Chondrocyte (in vitro differentiated cells): ENCODE data around the gene BTF3L4. TPM values are rescaled to one million over a fixed set of nuclear protein-coding genes. Genes with fewer than 3 reads are reported as not detected.
"Not testable (repeated sequence)": the region's sequence is repeated elsewhere in the genome, so short reads cannot be mapped to it uniquely, and the experiment has no call there.

Experiments used
- DNase-seq: peaks from one replicate; pipeline ENCODE4 v3.0.0; 2021; ENCODE audit warnings: mixed read lengths, low spot score
- H3K27ac Mint-ChIP-seq: one replicate; pipeline ENCODE4 v1.8.0; 2021; ENCODE audit warnings: mild to moderate bottlenecking, moderate library complexity, mixed read lengths; ENCODE audit not compliant: unreplicated experiment
- H3K27me3 Mint-ChIP-seq: 2 replicates; pipeline ENCODE4 v1.8.0; 2021; ENCODE audit warnings: low read depth, mixed read lengths
- H3K36me3 Mint-ChIP-seq: 2 replicates; pipeline ENCODE4 v1.8.0; 2021; ENCODE audit warnings: low read depth, mixed read lengths
- H3K4me1 Mint-ChIP-seq: 2 replicates; pipeline ENCODE4 v1.8.0; 2021; ENCODE audit warnings: low read depth, mild to moderate bottlenecking, mixed read lengths
- H3K4me3 Mint-ChIP-seq: one replicate; pipeline ENCODE4 v1.8.0; 2021; ENCODE audit warnings: mild to moderate bottlenecking, moderate library complexity, mixed read lengths; ENCODE audit not compliant: unreplicated experiment
- H3K9me3 Mint-ChIP-seq: 2 replicates; pipeline ENCODE4 v1.8.0; 2021; ENCODE audit warnings: low read depth, mixed read lengths
- CTCF ChIP-seq: fragments of 200-600 bp; sonication (generic); IDR thresholded peaks from 2 replicates; pipeline ENCODE4 v1.5.0; 2021; ENCODE audit warnings: antibody characterized with exemption, mild to moderate bottlenecking, moderate library complexity
- total RNA-seq: library from RNA; stranded (reverse); gene quantifications from 3 replicates; pipeline ENCODE4 v1.2.1, GENCODE V29; 2021

The BTF3L4 gene
- total RNA-seq, 1 donor from 2014 or later = 54.5 TPM

- Mint-ChIP-seq H3K36me3 (peaks cover 20% of the 10 kb centered on the region), H3K27ac (no peak overlapping the region), H3K4me1 (peaks cover 16% of the 10 kb centered on the region), H3K4me3 (no peak overlapping the region), H3K27me3 (no peaks in the 10 kb centered on the region), H3K9me3 (no peaks in the 10 kb centered on the region)
- no peak for TF ChIP-seq CTCF
- DNase-seq = no peak
Measured at GRCh38 chr1:52063192-52063591, 7.1 kb downstream of the BTF3L4 start.

GRCh38 chr1:52070704-52071103, 14.6 kb downstream of the BTF3L4 start:
- TF ChIP-seq CTCF = no peak
- H3K4me1 Mint-ChIP-seq = no peaks in the 10 kb centered on the region
- H3K27ac Mint-ChIP-seq = no peak overlapping the region
- H3K27me3 Mint-ChIP-seq = no peaks in the 10 kb centered on the region
- no peak overlapping the region for H3K4me3 Mint-ChIP-seq
- peaks cover 15% of the 10 kb centered on the region for H3K36me3 Mint-ChIP-seq
- H3K9me3 Mint-ChIP-seq = no peaks in the 10 kb centered on the region
- no peak for DNase-seq

- Mint-ChIP-seq H3K27ac (no peak overlapping the region), H3K4me1 (no peaks in the 10 kb centered on the region), H3K9me3 (no peaks in the 10 kb centered on the region), H3K36me3 (peaks cover 14% of the 10 kb centered on the region), H3K4me3 (no peak overlapping the region), H3K27me3 (no peaks in the 10 kb centered on the region)
- no peak for DNase-seq
- no peak for TF ChIP-seq CTCF
Measured at GRCh38 chr1:52072291-52072690, 16.2 kb downstream of the BTF3L4 start.

- not testable (repeated sequence) for DNase-seq, H3K9me3 Mint-ChIP-seq, H3K27me3 Mint-ChIP-seq, H3K4me3 Mint-ChIP-seq, H3K4me1 Mint-ChIP-seq
- Mint-ChIP-seq H3K36me3 (peaks cover 13% of the 10 kb centered on the region), H3K27ac (peak overlapping the region; percentile 17)
Measured at GRCh38 chr1:52077277-52077676, 21.2 kb downstream of the BTF3L4 start.

GRCh38 chr1:52080014-52080415, 23.9 kb downstream of the BTF3L4 start:
- no peaks in the 10 kb centered on the region for H3K9me3 Mint-ChIP-seq
- TF ChIP-seq CTCF = no peak
- peaks cover 7% of the 10 kb centered on the region for H3K4me1 Mint-ChIP-seq
- peak overlapping the region; percentile 17 for H3K27ac Mint-ChIP-seq
- H3K27me3 Mint-ChIP-seq = no peaks in the 10 kb centered on the region
- H3K4me3 Mint-ChIP-seq = no peak overlapping the region
- no peak for DNase-seq
- peaks cover 10% of the 10 kb centered on the region for H3K36me3 Mint-ChIP-seq

GRCh38 chr1:52087892-52088291, 31.8 kb downstream of the BTF3L4 start:
- not testable (repeated sequence) for H3K27ac Mint-ChIP-seq, DNase-seq, H3K4me1 Mint-ChIP-seq, H3K9me3 Mint-ChIP-seq, H3K27me3 Mint-ChIP-seq, H3K4me3 Mint-ChIP-seq
- H3K36me3 Mint-ChIP-seq = peaks cover 31% of the 10 kb centered on the region

GRCh38 chr1:52094300-52094699, 38.2 kb downstream of the BTF3L4 start:
- peaks cover 18% of the 10 kb centered on the region for H3K36me3 Mint-ChIP-seq
- H3K27me3 Mint-ChIP-seq, H3K9me3 Mint-ChIP-seq, H3K27ac Mint-ChIP-seq, DNase-seq, H3K4me1 Mint-ChIP-seq, H3K4me3 Mint-ChIP-seq: not testable (repeated sequence)
